Measurements from ENCODE around the gene ZZZ3.
"Not testable (repeated sequence)": the region's sequence is repeated elsewhere in the genome, so short reads cannot be mapped to it uniquely, and the experiment has no call there.

ZZZ3 gene

DNA sequence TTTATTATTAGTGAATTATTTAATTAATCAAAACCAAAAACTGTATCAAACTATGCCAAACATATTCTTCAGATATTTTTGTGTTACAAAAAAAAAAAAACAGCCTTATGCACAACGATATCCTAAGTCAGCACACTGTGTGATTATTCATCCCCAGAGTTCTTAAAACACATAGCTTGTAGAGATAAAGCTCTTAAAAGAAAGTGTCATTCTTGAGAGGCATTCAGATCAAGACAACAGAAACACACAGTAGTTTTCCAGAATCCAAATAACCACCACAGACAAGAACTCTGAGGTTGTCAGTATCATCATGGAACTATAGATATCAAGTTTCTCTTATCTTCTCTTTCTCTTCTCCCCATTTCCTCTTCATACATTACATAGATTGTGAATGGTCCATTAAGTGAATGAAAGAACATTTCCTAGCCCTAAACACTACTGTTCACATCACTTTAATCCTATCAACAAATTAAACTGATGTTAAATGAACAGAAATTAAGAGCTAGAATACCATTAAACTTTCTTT is 13.5 kb downstream of the ZZZ3 start:
- no peak for FAIRE-seq

DNA sequence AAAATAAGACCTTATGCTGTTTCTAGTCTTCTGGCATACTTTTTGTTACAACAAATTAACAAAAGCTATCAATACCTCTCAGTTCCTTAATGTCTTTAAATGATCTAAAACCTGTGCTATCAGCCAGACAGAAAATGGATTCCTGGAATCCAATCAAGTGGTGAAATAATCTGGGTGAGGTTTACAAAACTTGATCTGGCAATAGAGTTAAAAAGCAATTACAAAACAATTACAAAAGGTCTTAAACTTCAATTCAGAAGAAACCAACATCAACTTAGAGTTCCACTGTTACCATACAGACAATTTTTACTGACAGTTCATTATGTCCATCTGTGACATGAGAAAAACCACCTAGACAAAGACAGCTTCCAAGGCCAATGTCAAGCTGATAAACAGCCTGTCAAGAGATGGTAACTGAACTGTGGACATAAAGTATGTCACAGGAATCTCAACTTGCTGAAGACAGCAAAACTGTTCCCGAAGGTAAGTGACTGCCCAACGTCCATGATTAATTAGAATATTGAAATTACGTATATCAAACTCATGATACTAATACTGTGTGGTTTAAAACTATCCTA is 17.4 kb downstream of the ZZZ3 start:
- FAIRE-seq: no peak

DNA sequence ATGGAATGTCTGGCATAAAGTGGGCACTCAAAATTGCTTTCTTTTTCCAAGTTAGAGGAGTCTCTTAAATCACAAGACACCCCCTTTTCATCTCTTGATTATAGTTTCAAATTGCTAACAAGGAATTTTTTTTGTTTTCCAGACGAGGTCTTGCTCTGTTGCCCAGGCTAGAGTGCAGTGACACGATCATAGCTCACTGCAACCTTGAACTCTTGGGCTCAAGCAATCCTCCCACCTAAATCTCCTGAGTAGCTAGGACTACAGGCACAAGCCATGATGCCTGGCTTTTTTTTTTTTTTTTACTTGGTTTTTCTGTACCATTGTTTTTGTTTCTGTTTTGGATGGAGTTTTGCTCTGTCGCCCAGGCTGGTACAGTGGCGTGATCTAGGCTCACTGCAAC is 20.8 kb downstream of the ZZZ3 start:
- no peak for FAIRE-seq

DNA sequence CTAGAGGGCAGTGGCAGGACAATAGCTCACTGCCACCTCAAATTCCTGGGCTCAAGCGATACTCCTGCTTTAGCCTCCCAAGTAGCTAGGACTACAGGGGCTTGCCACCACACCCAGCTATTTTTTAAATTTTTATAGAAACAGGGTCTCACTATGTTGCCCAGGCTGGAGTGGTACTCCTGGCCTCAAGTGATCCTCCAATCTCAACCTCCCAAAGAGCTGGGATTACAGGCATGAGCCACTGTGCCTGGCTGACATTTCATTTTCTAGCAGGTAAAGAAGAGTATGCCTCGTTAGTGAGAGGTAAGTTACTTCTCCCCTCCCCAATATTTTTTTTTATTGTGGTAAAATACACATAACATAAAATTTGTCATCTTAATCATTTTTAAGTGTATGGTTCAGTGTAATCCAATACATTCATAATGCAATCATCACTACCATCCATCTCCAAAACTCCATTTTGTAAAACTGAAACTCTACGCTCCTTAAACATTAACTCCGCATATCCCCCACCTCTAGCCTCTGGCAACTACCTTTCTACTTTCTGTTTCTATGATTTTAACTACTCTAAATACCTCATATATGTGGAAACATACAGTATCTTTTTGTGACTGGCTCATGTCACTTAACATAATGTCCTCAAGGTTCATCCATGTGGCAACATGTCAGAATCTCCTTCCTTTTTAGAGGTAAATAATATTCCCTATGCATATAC is 22.4 kb downstream of the ZZZ3 start:
- no peak for FAIRE-seq

DNA sequence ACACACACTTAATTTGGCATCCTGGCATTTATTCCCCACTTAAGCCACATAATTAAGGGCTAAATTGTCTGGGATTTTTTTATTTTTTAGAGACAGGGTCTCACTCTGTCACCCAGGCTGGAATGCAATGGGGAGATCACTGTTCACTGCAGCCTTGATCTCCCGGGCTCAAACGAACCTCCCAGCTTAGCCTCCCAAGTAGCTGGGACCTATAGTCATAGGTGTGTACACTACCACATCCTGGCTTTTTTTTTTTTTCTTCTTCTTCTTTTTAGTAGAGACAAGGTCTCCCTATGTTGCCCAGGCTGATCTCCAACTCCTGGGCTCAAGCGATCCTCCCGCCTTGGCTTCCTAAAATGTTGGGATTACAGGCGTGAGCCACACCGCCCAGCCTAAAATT is 24.2 kb downstream of the ZZZ3 start:
- no peak for FAIRE-seq

DNA sequence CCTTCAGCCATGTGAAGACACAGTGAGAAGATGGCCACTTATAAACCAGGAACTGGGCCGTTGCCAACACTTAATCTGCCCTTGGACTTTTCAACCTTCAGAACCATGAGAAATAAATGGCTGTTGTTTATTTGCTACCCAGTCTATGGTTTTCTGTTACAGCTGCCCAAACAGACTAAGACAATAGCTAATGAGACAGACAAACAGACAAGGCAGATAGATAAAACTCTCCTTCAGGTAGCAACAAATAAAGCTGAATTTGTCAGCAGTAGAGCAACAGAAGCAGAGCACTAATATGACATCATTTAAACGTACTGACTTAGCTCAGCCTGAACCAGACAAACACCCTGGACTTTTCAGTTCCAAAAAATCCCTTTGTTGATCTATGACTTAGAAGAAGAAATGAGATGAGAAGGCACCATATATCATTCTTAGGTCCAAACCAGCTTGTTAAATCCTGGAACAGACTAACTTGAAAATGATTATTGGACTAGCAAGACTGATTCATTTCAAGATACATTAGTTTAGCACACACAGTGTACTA is 27.0 kb downstream of the ZZZ3 start:
- peak; percentile 5 for FAIRE-seq

DNA sequence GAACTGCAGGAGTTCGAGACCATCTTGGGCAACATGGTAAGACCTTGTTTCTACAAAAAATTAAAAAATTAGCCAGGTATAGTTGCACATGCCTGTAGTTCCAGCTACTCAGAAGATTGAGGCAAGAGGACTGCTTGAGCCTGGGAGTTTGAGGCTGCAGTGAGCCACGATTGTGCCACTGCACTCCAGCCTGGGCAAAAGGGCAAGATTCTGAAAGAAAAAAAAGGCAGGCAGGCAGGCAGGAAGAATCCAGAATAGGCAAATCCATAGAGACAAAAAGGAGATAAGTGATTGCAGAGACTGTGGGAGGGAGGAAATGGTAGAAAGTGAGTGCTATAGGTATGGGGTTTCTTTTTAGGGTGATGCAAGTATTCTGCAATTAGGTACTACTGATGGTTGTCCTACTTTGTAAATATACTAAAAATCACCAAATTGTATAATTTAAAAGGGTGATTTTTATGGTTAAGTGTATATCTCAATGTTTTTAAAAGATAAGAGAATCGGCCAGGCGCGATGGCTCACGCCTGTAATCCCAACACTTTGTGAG is 29.4 kb downstream of the ZZZ3 start:
- no peak for FAIRE-seq

DNA sequence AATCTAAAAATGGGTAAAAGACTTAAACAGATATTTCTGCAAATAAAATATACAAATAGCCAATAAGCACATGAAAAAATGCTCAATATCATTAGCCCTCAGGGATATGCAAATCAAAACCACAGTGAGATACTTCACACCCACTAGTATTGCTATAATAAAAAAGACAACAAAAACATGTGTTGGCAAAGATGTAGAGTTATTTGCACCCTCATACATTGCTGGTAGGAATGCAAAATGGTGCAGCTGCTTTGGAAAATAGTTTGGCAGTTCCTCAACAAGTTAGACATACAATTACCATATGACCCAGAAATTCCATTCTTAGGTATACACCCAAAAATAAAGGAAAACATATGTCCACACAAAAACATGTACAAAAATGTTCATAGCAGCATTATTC is 30.2 kb downstream of the ZZZ3 start:
- FAIRE-seq: peak; percentile 17

DNA sequence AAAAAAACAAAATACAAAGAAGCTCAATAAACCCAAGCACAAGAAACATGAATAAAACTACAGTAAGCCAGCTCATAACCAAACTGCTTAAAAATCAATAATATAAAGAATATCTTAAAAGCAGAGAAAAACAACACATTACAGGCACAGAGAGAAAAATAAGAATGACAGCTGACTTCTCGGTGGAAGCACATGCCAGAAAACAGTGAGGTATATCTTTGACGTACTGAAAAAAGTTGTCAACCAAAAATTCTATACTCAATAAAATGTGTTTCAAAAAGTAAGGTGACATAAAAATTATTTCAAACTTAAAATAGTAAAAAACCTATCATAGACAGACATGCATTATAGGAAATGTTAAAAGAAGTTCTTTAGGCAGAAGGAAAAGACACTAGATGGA is 33.3 kb downstream of the ZZZ3 start:
- no peak for FAIRE-seq

DNA sequence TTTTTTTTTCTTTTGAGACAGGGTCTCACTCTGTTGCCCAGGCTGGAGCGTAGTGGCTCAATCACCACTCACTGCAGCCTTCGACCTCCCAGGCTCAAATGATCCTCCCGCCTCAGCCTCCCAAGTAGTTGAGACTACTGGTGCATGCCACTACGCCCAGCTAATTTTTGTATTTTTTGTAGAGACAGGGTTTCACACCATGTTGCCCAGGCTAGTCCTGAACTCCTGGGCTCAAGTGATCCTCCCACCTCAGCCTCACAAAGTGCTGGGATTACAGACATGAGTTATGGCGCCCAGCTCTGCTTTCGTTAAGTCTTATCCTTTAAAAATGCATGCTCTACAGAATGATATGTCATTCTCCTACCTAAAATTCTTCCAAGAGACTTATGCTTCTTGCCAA is 36.2 kb downstream of the ZZZ3 start:
- not testable (repeated sequence) for FAIRE-seq

DNA sequence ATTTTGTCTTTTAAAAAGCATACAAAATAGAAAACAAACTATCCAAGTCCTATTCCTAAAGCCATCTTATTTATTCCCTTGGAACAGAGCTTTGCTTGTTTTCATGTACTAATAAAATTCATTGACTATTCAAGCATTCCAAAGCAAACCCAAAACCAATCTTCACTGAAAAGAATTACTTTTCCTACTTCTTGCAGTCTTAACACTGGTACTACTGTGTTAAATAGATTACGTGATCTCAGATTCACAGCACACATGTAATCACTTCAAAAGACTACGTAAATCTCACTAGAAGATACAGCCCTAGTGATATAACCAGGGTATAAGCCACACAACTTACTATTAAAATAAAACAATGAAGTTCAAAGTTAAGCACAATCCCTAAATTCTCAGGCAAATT is 39.0 kb downstream of the ZZZ3 start:
- FAIRE-seq: no peak

DNA sequence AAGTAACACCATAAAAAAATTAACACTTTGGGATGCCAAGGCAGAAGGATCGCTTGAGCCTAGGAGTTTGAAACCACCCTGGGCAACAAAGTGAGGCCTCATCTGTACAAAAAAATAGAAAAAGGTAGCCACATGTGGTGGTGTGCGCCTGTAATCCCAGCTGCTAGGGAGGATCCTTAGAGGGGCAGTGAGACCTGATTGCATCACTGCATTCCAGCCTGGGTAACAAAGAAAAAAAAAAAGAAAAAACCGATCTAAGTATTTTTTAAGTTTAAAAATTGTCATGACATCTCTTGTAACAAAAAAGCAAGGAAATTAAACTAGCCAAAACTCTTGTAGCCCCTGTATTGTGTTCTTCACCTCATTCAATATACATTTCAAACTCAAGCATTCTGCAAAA is 39.5 kb downstream of the ZZZ3 start:
- no peak for FAIRE-seq

DNA sequence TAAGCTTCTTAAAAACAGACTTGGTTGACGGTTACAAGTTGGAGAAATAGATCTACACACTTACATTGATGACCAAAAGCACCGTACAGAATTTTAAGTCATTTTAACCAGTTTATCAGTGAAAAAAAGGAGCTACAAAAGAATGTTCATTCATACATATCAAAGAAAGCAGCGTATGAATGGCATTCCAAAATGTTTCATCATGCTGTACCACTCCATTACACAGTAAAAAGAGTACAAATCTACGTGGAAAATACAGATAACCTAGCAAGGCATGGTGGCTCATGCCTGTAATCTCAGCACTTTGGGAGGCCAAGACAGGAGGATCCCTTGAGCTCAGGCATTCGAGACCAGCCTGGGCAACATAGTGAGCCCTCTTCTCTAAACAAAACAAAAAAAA is 40.3 kb downstream of the ZZZ3 start:
- FAIRE-seq: no peak

DNA sequence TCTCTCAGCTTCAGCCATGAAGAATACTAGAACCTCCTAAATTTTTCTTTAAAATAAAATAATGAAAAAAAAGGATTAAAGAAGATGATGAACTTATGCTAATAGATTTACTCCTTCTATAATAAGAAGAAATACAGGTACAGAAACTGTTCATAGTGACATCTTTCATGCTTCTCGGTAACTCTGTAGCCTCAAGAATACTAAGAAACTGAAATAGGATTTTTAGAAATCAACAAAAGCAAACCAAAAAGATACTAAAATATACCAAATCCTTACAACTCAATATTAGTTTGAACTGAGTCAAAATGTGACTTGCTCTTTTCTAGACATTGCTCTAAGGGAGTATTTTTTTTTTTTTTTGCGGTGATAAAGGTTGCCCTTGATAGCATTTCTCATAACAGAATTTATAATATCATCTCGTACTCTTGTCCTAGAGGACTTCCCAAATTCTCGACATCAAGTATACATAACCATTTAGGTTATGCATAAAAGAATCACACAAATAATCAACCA is 42.8 kb downstream of the ZZZ3 start:
- FAIRE-seq: peak; percentile 24

DNA sequence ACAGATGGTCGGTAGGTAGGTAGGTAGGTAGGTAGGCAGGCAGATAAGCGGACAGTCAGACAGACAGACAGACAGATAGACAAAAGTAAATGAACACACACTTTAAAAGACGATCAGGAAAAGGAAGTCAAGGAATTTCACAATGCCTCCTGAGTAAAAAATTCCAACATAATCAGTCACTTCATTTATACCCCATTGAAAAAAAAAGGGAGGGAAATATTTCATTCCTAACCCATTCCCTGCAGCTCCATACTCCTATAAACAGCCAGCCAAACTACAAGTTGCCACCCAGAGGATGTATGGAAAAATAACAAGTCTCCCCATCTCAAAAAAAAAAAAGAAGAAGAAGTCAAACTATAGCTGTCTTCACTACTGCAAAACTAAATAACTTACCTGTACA is 43.4 kb downstream of the ZZZ3 start:
- peak; percentile 9 for FAIRE-seq

DNA sequence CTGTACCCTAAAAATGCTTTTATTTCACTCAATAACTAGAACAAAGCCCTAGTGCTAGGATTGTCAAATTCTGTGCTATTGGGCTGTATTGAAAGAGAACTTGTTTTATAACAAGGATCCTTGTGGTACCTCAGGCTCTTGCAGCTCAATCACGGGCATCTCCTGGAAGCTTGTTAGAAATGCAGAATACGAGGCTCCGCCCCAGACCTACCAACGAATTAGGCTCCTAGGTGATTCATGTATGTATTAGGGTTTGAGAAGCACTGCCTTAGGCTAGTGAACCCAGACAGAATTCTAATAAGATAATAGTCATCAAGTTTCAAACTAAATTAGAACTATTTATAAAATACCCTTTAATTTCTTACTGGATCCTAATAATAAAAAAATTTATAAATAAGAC is 45.6 kb downstream of the ZZZ3 start:
- no peak for FAIRE-seq
